Measurements from ENCODE around the gene RTL5. TPM values are rescaled to one million over a fixed set of nuclear protein-coding genes. Genes with fewer than 3 reads are reported as not detected.
A peak's percentile ranks its signal among the peaks of the same experiment; 100 is the strongest.

Gene RTL5
- total RNA-seq, 5 donors from 2014 or later (not counting 1 experiment from before 2014, with no cell fraction given) = 0.98 to 8.7 (median 3.4) TPM

DNA sequence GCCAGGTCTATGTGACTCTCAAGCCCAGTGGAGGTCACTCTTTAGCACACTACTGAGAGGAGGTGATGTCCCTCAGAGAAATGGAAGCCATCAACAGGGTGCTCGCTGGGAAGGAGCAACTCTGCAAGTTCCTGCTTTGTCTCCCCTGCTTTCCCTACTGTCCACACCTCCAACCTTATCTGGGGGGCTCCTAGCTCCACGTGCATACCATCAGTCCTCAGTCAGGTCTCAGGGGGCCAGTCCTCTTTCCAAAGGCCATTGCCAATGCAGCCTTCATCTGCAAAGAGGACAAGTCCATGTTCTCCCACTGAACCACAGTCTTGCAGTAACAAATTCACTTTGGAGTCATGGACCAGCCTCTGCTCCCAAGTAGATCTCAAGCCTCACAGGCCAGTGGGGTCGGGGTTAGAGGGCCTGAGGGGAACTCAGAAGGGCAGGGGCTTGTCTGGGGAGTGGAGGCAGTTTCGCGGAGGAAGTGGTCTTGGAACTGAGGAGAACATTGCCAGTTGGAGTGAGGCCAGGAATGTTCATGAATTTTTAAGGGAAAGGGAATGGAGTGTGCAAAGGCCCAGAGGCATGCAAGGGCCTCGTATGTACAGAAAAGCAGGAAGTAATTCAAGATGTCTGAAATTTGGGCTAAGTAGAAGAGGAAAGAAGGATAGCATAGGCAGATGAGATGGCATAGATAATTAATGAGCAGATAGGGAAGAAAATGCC is 8.9 kb downstream of the RTL5 start:
- Mint-ChIP-seq H3K4me3 (no peak overlapping the region), H3K36me3 (peaks cover 6% of the 10 kb centered on the region), H3K4me1 (peaks cover 18 to 73% (median 60%) of the 10 kb centered on the region in 3 donors), H3K9me3 (no peaks in the 10 kb centered on the region), H3K27ac (peak overlapping the region; percentile 83 to 90), H3K27me3 (peaks cover 2 to 31% of the 10 kb centered on the region in 2 donors)
- DNase-seq (no peak), ATAC-seq (replicated peaks in 1 of 4) (no peak)
- no peak overlapping the region for H3K4me3 ChIP-seq (ENCODE audit: control insufficient read depth in 1 of 2, extremely low read depth in 1 of 2, low read length in 1 of 2)
- H3K36me3 ChIP-seq (ENCODE audit: control insufficient read depth in 2 of 2, extremely low read depth in 1 of 2, insufficient read depth in 1 of 2, low read length in 1 of 2) = no peaks in the 10 kb centered on the region
- H3K4me1 ChIP-seq (ENCODE audit: control insufficient read depth in 1 of 2, extremely low read depth in 1 of 2, insufficient read depth in 2 of 2, low read length in 2 of 2) = peaks cover 0 to 63% of the 10 kb centered on the region in 2 experiments
- WGBS (ENCODE audit: insufficient coverage) = 89% methylated on average over 5 of the region's 6 CpGs
- CTCF ChIA-PET = no interaction called here
- no peaks in the 10 kb centered on the region for H3K27me3 ChIP-seq (replicated peaks in 1 of 2; ENCODE audit: control insufficient read depth in 2 of 2, extremely low read depth in 1 of 2, insufficient read depth in 2 of 2, low read length in 1 of 2)
- peak overlapping the region; percentile 73 for H3K27ac ChIP-seq (ENCODE audit: low read length)
- no peaks in the 10 kb centered on the region for H3K9me3 ChIP-seq
- POLR2A ChIA-PET = no interaction called here

DNA sequence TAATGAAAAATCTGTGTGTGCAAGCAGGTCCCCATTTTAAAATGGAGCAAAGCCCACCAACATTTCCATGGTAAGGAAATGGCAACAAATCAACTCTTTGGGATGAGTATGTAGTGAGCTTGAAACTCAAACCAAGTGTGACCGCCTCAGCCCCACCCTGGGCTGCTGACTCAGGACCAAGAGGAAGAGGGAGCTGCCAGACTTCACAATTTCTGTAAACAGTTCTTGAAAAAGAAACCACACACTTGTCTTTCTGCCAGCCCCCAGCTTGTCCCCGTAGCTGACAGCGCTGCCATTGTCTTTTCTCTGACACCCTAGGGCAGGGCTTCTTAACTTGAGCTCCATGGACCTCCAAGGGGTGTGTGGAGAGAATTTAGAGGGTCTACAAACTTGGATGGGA is 10.3 kb downstream of the RTL5 start:
- POLR2A ChIA-PET = no interaction called here
- H3K36me3 ChIP-seq (ENCODE audit: control insufficient read depth in 2 of 2, extremely low read depth in 1 of 2, insufficient read depth in 1 of 2, low read length in 1 of 2) = no peaks in the 10 kb centered on the region
- peaks cover 0 to 58% of the 10 kb centered on the region in 2 experiments for H3K4me1 ChIP-seq (ENCODE audit: control insufficient read depth in 1 of 2, extremely low read depth in 1 of 2, insufficient read depth in 2 of 2, low read length in 2 of 2)
- peak in 25 of 35 experiments; percentile 15 to 61 (median 34) for DNase-seq
- H3K27ac Mint-ChIP-seq = peak overlapping the region; percentile 83 to 90
- no peaks in the 10 kb centered on the region for H3K9me3 Mint-ChIP-seq
- peaks cover 6% of the 10 kb centered on the region for H3K36me3 Mint-ChIP-seq
- no peaks in the 10 kb centered on the region for H3K27me3 ChIP-seq (replicated peaks in 1 of 2; ENCODE audit: control insufficient read depth in 2 of 2, extremely low read depth in 1 of 2, insufficient read depth in 2 of 2, low read length in 1 of 2)
- H3K4me1 Mint-ChIP-seq = peaks cover 18 to 74% (median 55%) of the 10 kb centered on the region in 3 donors
- peak overlapping the region; percentile 73 for H3K27ac ChIP-seq (ENCODE audit: low read length)
- peak overlapping the region; percentile 17 to 49 (median 24) for H3K4me3 Mint-ChIP-seq
- no peaks in the 10 kb centered on the region for H3K9me3 ChIP-seq
- no peak overlapping the region for H3K4me3 ChIP-seq (ENCODE audit: control insufficient read depth in 1 of 2, extremely low read depth in 1 of 2, low read length in 1 of 2)
- peaks cover 2 to 34% of the 10 kb centered on the region in 2 donors for H3K27me3 Mint-ChIP-seq
- no CpG with 5 or more reads among the region's 3 CpGs for WGBS (ENCODE audit: insufficient coverage)
- ATAC-seq (replicated peaks in 1 of 4) = peak; percentile 83 to 91 (median 86)
- CTCF ChIA-PET = interaction anchor here (0.5 to 1.2 kb wide), 5 partner anchors 16 to 128 kb away, joined by 3 to 7 read pairs (median 3); no protein-coding TSS in a partner anchor

DNA sequence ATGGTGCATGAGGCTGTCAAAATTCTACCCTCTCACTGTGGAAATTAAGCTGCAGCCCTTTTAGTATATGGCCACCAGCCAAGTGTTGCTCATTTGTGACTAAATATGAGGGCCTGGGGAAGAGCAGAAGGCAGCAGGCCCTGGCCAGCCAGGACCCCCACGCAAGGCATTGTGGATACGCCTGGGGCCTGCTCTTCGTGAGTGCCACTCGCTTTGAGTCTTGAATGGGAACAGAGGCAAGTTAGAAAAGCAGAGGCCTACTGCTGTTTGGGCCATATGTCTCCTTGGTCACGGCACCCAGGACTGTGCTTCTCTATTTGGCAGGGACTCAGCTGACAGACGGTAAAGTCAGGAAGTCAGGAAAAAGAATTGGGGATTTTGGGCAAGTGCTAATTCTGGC is 10.9 kb downstream of the RTL5 start:
- Histone ChIP-seq H3K27ac (ENCODE audit: low read length) (peak overlapping the region; percentile 73), H3K9me3 (no peaks in the 10 kb centered on the region), H3K4me3 (ENCODE audit: control insufficient read depth in 1 of 2, extremely low read depth in 1 of 2, low read length in 1 of 2) (no peak overlapping the region), H3K27me3 (replicated peaks in 1 of 2; ENCODE audit: control insufficient read depth in 2 of 2, extremely low read depth in 1 of 2, insufficient read depth in 2 of 2, low read length in 1 of 2) (no peaks in the 10 kb centered on the region), H3K36me3 (ENCODE audit: control insufficient read depth in 2 of 2, extremely low read depth in 1 of 2, insufficient read depth in 1 of 2, low read length in 1 of 2) (no peaks in the 10 kb centered on the region), H3K4me1 (ENCODE audit: control insufficient read depth in 1 of 2, extremely low read depth in 1 of 2, insufficient read depth in 2 of 2, low read length in 2 of 2) (peaks cover 0 to 53% of the 10 kb centered on the region in 2 experiments)
- Mint-ChIP-seq H3K4me3 (peak overlapping the region in 2 of 3 donors; percentile 17 to 49), H3K36me3 (peaks cover 6% of the 10 kb centered on the region), H3K4me1 (peaks cover 18 to 74% (median 53%) of the 10 kb centered on the region in 3 donors), H3K27me3 (peaks cover 2 to 34% of the 10 kb centered on the region in 2 donors), H3K9me3 (no peaks in the 10 kb centered on the region), H3K27ac (peak overlapping the region; percentile 83 to 90)
- no peak for ATAC-seq (replicated peaks in 1 of 4)
- DNase-seq = no peak
- CTCF ChIA-PET = interaction anchor here in 1 of 2 donors (0.5 to 1.2 kb wide), 3 partner anchors 15 to 74 kb away, joined by 3 to 7 read pairs (median 5); no protein-coding TSS in a partner anchor
- POLR2A ChIA-PET = interaction anchor here in 1 of 2 donors (1.1 kb wide), 1 partner anchor 15 kb away, joined by 7 read pairs; no protein-coding TSS in a partner anchor
- WGBS (ENCODE audit: insufficient coverage) = 94% methylated on average over 3 of the region's 6 CpGs

DNA sequence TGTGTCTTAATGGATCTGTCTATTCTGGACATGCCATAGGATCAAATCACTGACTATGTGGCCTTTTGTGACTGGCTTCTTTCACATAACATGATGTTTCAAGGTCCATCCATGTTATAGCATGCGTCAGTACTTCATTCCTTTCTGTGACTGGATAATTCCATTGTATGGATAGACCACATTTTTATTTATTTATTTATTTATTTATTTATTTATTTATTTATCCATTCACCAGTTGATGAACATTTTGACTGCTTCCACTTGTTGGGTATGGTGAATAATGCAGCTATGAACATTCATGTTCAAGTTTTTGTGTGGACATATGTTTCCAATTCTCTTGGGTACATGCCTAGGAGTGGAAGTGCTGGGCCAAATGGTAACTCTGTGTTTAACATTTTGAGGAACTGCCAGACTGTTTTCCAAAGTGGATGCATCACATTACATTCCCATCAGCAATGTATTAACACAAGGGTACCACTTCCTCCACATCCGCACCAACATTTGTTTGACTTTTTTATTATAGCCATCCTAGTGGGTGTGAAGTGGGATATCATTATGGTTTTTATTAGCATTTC is 14.0 kb downstream of the RTL5 start:
- peak overlapping the region in 1 of 2 donors; percentile 29 for H3K27ac Mint-ChIP-seq
- H3K27ac ChIP-seq (ENCODE audit: low read length) = no peak overlapping the region
- H3K4me1 Mint-ChIP-seq = peaks cover 11 to 56% (median 34%) of the 10 kb centered on the region in 3 donors
- peaks cover 3% of the 10 kb centered on the region for H3K36me3 Mint-ChIP-seq
- no CpG with 5 or more reads among the region's 2 CpGs for WGBS (ENCODE audit: insufficient coverage)
- no peak for DNase-seq
- ChIA-PET POLR2A (no interaction called here), CTCF (no interaction called here)
- H3K4me3 Mint-ChIP-seq = no peak overlapping the region
- no peak for ATAC-seq (replicated peaks in 1 of 4)
- no peaks in the 10 kb centered on the region for H3K9me3 Mint-ChIP-seq
- H3K4me3 ChIP-seq (ENCODE audit: control insufficient read depth in 1 of 2, extremely low read depth in 1 of 2, low read length in 1 of 2) = no peak overlapping the region
- H3K9me3 ChIP-seq = no peaks in the 10 kb centered on the region
- no peaks in the 10 kb centered on the region for H3K36me3 ChIP-seq (ENCODE audit: control insufficient read depth in 2 of 2, extremely low read depth in 1 of 2, insufficient read depth in 1 of 2, low read length in 1 of 2)
- peaks cover 0 to 29% of the 10 kb centered on the region in 2 experiments for H3K4me1 ChIP-seq (ENCODE audit: control insufficient read depth in 1 of 2, extremely low read depth in 1 of 2, insufficient read depth in 2 of 2, low read length in 2 of 2)
- H3K27me3 ChIP-seq (replicated peaks in 1 of 2; ENCODE audit: control insufficient read depth in 2 of 2, extremely low read depth in 1 of 2, insufficient read depth in 2 of 2, low read length in 1 of 2) = no peaks in the 10 kb centered on the region
- peaks cover 0 to 25% of the 10 kb centered on the region in 2 donors for H3K27me3 Mint-ChIP-seq

DNA sequence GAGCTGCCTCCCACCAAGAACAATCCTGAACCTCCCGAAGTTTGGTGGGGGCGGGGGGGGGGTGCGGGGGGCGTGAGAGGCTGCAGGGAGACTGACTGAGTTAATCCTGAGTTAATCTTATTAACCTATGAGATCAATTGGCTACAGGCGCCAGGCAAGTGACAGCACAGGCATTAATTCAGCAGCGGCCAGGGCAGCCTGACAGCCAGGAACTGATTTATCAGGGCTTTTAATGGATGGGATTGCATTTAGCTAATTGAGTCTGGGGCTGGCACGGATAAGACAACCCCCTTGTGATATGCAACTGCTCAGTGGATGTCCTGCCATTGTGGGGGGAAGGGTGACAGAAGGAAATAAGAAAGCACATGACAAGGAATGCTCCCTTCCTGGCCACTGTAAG is 16.3 kb downstream of the RTL5 start:
- no peak overlapping the region for H3K27ac ChIP-seq (ENCODE audit: low read length)
- H3K4me3 Mint-ChIP-seq = no peak overlapping the region
- peaks cover 3% of the 10 kb centered on the region for H3K36me3 Mint-ChIP-seq
- ChIA-PET POLR2A (no interaction called here), CTCF (no interaction called here)
- no peaks in the 10 kb centered on the region for H3K9me3 ChIP-seq
- WGBS (ENCODE audit: insufficient coverage) = 90% methylated on average over 2 of the region's 7 CpGs
- H3K36me3 ChIP-seq (ENCODE audit: control insufficient read depth in 2 of 2, extremely low read depth in 1 of 2, insufficient read depth in 1 of 2, low read length in 1 of 2) = no peaks in the 10 kb centered on the region
- no peaks in the 10 kb centered on the region for H3K9me3 Mint-ChIP-seq
- no peaks in the 10 kb centered on the region for H3K27me3 ChIP-seq (replicated peaks in 1 of 2; ENCODE audit: control insufficient read depth in 2 of 2, extremely low read depth in 1 of 2, insufficient read depth in 2 of 2, low read length in 1 of 2)
- ATAC-seq (replicated peaks in 1 of 4) (no peak), DNase-seq (no peak)
- H3K4me1 Mint-ChIP-seq = peaks cover 0 to 40% (median 15%) of the 10 kb centered on the region in 3 donors
- peaks cover 0 to 30% of the 10 kb centered on the region in 2 donors for H3K27me3 Mint-ChIP-seq
- H3K4me3 ChIP-seq (ENCODE audit: control insufficient read depth in 1 of 2, extremely low read depth in 1 of 2, low read length in 1 of 2) = no peak overlapping the region
- H3K4me1 ChIP-seq (ENCODE audit: control insufficient read depth in 1 of 2, extremely low read depth in 1 of 2, insufficient read depth in 2 of 2, low read length in 2 of 2) = peaks cover 0 to 14% of the 10 kb centered on the region in 2 experiments
- peak overlapping the region in 1 of 2 donors; percentile 27 for H3K27ac Mint-ChIP-seq

DNA sequence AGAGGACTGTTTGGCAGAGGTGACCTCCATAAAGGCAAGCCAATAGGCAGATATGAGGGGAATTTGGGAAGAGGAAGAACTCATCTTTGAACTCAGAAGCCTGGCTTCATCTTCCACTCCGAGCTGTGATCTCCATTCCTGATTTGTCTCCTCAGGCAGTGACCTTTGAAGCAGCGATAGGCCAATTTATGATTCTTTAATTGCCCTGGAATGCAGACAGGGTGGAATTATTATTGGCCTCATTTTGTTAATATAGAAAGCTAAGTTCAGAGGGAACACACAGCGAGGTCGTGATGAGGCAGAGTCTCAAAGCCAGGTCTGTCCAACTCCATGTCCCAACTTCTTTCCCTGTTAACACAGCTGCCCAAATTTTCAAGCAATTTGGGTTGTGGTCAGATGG is 16.9 kb downstream of the RTL5 start:
- DNase-seq = no peak
- POLR2A ChIA-PET = no interaction called here
- ATAC-seq (replicated peaks in 1 of 4) = no peak
- Histone ChIP-seq H3K4me3 (ENCODE audit: control insufficient read depth in 1 of 2, extremely low read depth in 1 of 2, low read length in 1 of 2) (no peak overlapping the region), H3K27me3 (replicated peaks in 1 of 2; ENCODE audit: control insufficient read depth in 2 of 2, extremely low read depth in 1 of 2, insufficient read depth in 2 of 2, low read length in 1 of 2) (no peaks in the 10 kb centered on the region), H3K36me3 (ENCODE audit: control insufficient read depth in 2 of 2, extremely low read depth in 1 of 2, insufficient read depth in 1 of 2, low read length in 1 of 2) (no peaks in the 10 kb centered on the region), H3K27ac (ENCODE audit: low read length) (no peak overlapping the region), H3K4me1 (ENCODE audit: control insufficient read depth in 1 of 2, extremely low read depth in 1 of 2, insufficient read depth in 2 of 2, low read length in 2 of 2) (peaks cover 0 to 16% of the 10 kb centered on the region in 2 experiments), H3K9me3 (no peaks in the 10 kb centered on the region)
- CTCF ChIA-PET = no interaction called here
- Mint-ChIP-seq H3K9me3 (no peaks in the 10 kb centered on the region), H3K27me3 (peaks cover 0 to 25% of the 10 kb centered on the region in 2 donors), H3K36me3 (peaks cover 3% of the 10 kb centered on the region), H3K4me3 (no peak overlapping the region), H3K4me1 (peaks cover 0 to 39% (median 13%) of the 10 kb centered on the region in 3 donors), H3K27ac (peak overlapping the region in 1 of 2 donors; percentile 68)
- no CpG with 5 or more reads among the region's 4 CpGs for WGBS (ENCODE audit: insufficient coverage)
